HepG2 (cell line): ENCODE measurements around the gene ERCC4. TPM values are rescaled to one million over a fixed set of nuclear protein-coding genes. Genes with fewer than 3 reads are reported as not detected.

Source experiments
- AHDC1 ChIP-seq: sonication (generic); formaldehyde crosslinking; IDR thresholded peaks from 2 replicates; pipeline ENCODE4 v1.5.1; 2020; ENCODE audit warnings: mild to moderate bottlenecking, missing genetic modification reagents, borderline replicate concordance
- CBX2 ChIP-seq, 2 experiments: fragments of 200-600 bp in 1 of 2; sonication (generic); formaldehyde crosslinking in 1 of 2; IDR thresholded peaks; 2 replicates each; pipeline versions ENCODE4 v1.7.0 to v1.8.1; 2018 to 2022; ENCODE audit warnings: low read depth in 2 of 2, low read length in 1 of 2, mild to moderate bottlenecking in 1 of 2, missing genetic modification reagents in 1 of 2
- ERF ChIP-seq: IDR thresholded peaks from 2 replicates; pipeline ENCODE4 v1.6.1; 2018; ENCODE audit warnings: missing biosample characterization, missing genetic modification reagents
- HNRNPK ChIP-seq: fragments of 200-400 bp; formaldehyde crosslinking; IDR thresholded peaks from 2 replicates; pipeline ENCODE4 v1.6.1; 2018; ENCODE audit warnings: low read length, low read depth, moderate library complexity, mild to moderate bottlenecking; ENCODE audit not compliant: poor library complexity, severe bottlenecking
- HOXA9 ChIP-seq: sonication (generic); formaldehyde crosslinking; IDR thresholded peaks from 2 replicates; pipeline ENCODE4 v1.8.1; 2022; ENCODE audit warnings: missing genetic modification reagents, mild to moderate bottlenecking, moderate library complexity, borderline replicate concordance
- IRF2 ChIP-seq: IDR thresholded peaks from 2 replicates; pipeline ENCODE4 v1.6.1; 2018; ENCODE audit warnings: missing genetic modification reagents, missing compliant biosample characterization
- KAT7 ChIP-seq: IDR thresholded peaks from 2 replicates; pipeline ENCODE4 v1.6.1; 2018; ENCODE audit warnings: borderline replicate concordance, missing compliant biosample characterization
- MTERF4 ChIP-seq: sonication (generic); formaldehyde crosslinking; IDR thresholded peaks from 2 replicates; pipeline ENCODE4 v1.8.0; 2023; ENCODE audit warnings: mild to moderate bottlenecking, missing genetic modification reagents
- NFE2L1 ChIP-seq: sonication (generic); formaldehyde crosslinking; IDR thresholded peaks from 2 replicates; pipeline ENCODE4 v1.4.0; 2020; ENCODE audit warnings: missing genetic modification reagents, mild to moderate bottlenecking, borderline replicate concordance
- NR2F6 ChIP-seq, 2 experiments: IDR thresholded peaks; 2 replicates each; pipeline ENCODE4 v1.6.1; 2016; ENCODE audit warnings: antibody characterized with exemption in 1 of 2, mild to moderate bottlenecking in 1 of 2
- NR3C1 ChIP-seq: sonication (generic); formaldehyde crosslinking; IDR thresholded peaks from 2 replicates; pipeline ENCODE4 v1.4.0; 2020; ENCODE audit warnings: missing genetic modification reagents
- PRDM15 ChIP-seq: sonication (generic); formaldehyde crosslinking; IDR thresholded peaks from 2 replicates; pipeline ENCODE4 v1.4.0; 2020; ENCODE audit warnings: missing genetic modification reagents
- PRPF4 ChIP-seq: fragments of 200-400 bp; formaldehyde crosslinking; IDR thresholded peaks from 2 replicates; pipeline ENCODE4 v1.6.1; 2016; ENCODE audit warnings: low read length, low read depth; ENCODE audit not compliant: poor library complexity, severe bottlenecking
- RXRB ChIP-seq: IDR thresholded peaks from 2 replicates; pipeline ENCODE4 v1.6.1; 2016; ENCODE audit warnings: borderline replicate concordance, missing genetic modification reagents, missing compliant biosample characterization
- SATB2 ChIP-seq: sonication (generic); formaldehyde crosslinking; IDR thresholded peaks from 2 replicates; pipeline ENCODE4 v1.5.0; 2020; ENCODE audit warnings: missing genetic modification reagents
- ZBTB14 ChIP-seq: sonication (generic); formaldehyde crosslinking; IDR thresholded peaks from 2 replicates; pipeline ENCODE4 v1.4.0; 2020; ENCODE audit warnings: missing genetic modification reagents
- ZC3H13 ChIP-seq: sonication (generic); formaldehyde crosslinking; IDR thresholded peaks from 2 replicates; pipeline ENCODE4 v1.8.1; 2023; ENCODE audit warnings: mild to moderate bottlenecking, missing genetic modification reagents, moderate library complexity
- ZKSCAN1 ChIP-seq: fragments of 150-350 bp; IDR thresholded peaks from 2 replicates; pipeline ENCODE4 v1.6.1; 2014; ENCODE audit warnings: low read length
- ZNF780A ChIP-seq: sonication (generic); formaldehyde crosslinking; IDR thresholded peaks from 2 replicates; pipeline ENCODE4 v1.8.0; 2022; ENCODE audit warnings: mild to moderate bottlenecking, missing genetic modification reagents, moderate library complexity
- polyA plus RNA-seq, 8 experiments: library from polyadenylated mRNA; depleted of rRNA in 3 of 8; stranded (reverse) in 7 of 8; unstranded in 1 of 8; fragments of >200 nt; fragmentation: Illumina TruSeq in 4 of 8; extraction: Trizol in 4 of 8; gene quantifications; 2 replicates each; pipeline versions ENCODE4 v1.2.1 to v1.2.3, GENCODE V29; 2011 to 2016; ENCODE audit warnings: low read depth in 4 of 8, missing spikeins in 1 of 8, mixed read lengths in 1 of 8; ENCODE audit not compliant: insufficient read depth in 1 of 8
- total RNA-seq, 5 experiments: library from RNA; depleted of rRNA; stranded (reverse); fragments of >200 nt; fragmentation: Illumina TruSeq; extraction: Trizol; gene quantifications; 2 replicates each; pipeline ENCODE4 v1.2.3, GENCODE V29; 2016; ENCODE audit warnings: low read depth in 1 of 5

ERCC4 gene
- total and polyA plus RNA-seq, 2 of the 13 experiments (the other 11 are each of a cell fraction or from before 2014, with no cell fraction given) = 5.4 to 15.2 TPM

- 0 out of 2 replicates have a peak, but pooled peaks have one; percentile 46 for TF ChIP-seq AHDC1
- TF ChIP-seq ERF (CRISPR knock-in tag) = peak; percentile 31; the same call in 1 of the 2 replicates
- no peak for TF ChIP-seq CBX2 (IDR thresholded peaks at IDR 0.05; ENCODE audit: low read depth, low read length)
- TF ChIP-seq CBX2 (CRISPR knock-in tag; IDR thresholded peaks at IDR 0.05; ENCODE audit: low read depth) = no peak
- no peak for TF ChIP-seq HOXA9 (CRISPR knock-in tag)
- no peak for TF ChIP-seq ZBTB14
- TF ChIP-seq NR2F6 (IDR thresholded peaks at IDR 0.05) = no peak
- peak; percentile 43; the same call in 1 of the 2 replicates for TF ChIP-seq NR2F6 (CRISPR knock-in tag; IDR thresholded peaks at IDR 0.05)
- TF ChIP-seq PRDM15 (CRISPR knock-in tag) = no peak
- no peak for TF ChIP-seq NFE2L1
- no peak for TF ChIP-seq SATB2 (CRISPR knock-in tag)
- TF ChIP-seq ZNF780A (CRISPR knock-in tag) = no peak
- peak; percentile 49; the same call in 1 of the 2 replicates for TF ChIP-seq IRF2 (CRISPR knock-in tag)
- no peak for TF ChIP-seq NR3C1
- no peak for TF ChIP-seq PRPF4
- no peak for TF ChIP-seq HNRNPK
- no peak for TF ChIP-seq MTERF4
- TF ChIP-seq ZKSCAN1 = no peak
- TF ChIP-seq RXRB = peak; percentile 25; the same call in 1 of the 2 replicates
- TF ChIP-seq KAT7 (CRISPR knock-in tag) = no peak
- no peak for TF ChIP-seq ZC3H13 (CRISPR knock-in tag)
Measured at GRCh38 chr16:13997933-13998332, 78.0 kb downstream of the ERCC4 start (continued).
